ENCODE results near the gene ZNF423.

Gene ZNF423

GRCh38 chr16:49498666-49499413, 357.1 kb downstream of the ZNF423 start:
- Histone ChIP-seq H3K4me3 (ENCODE audit: low read depth, low read length) (no peak overlapping the region), H3K36me3 (ENCODE audit: control insufficient read depth, insufficient read depth, low read length) (no peaks in the 10 kb centered on the region), H3K9me3 (ENCODE audit: control insufficient read depth, insufficient read depth, low read length) (no peaks in the 10 kb centered on the region), H3K27me3 (ENCODE audit: control insufficient read depth, insufficient read depth, low read length) (no peaks in the 10 kb centered on the region), H3K4me1 (ENCODE audit: control insufficient read depth, insufficient read depth, low read length) (no peaks in the 10 kb centered on the region), H3K9ac (ENCODE audit: low read depth, low read length) (no peak overlapping the region)

- no peaks in the 10 kb centered on the region for H3K9me3 ChIP-seq (ENCODE audit: control insufficient read depth, insufficient read depth, low read length)
- H3K27me3 ChIP-seq (ENCODE audit: control insufficient read depth, insufficient read depth, low read length), result no peaks in the 10 kb centered on the region
- no peak overlapping the region for H3K9ac ChIP-seq (ENCODE audit: low read depth, low read length)
- no peak overlapping the region for H3K4me3 ChIP-seq (ENCODE audit: low read depth, low read length)
- H3K4me1 ChIP-seq (ENCODE audit: control insufficient read depth, insufficient read depth, low read length), result no peaks in the 10 kb centered on the region
- H3K36me3 ChIP-seq (ENCODE audit: control insufficient read depth, insufficient read depth, low read length), result no peaks in the 10 kb centered on the region
Measured at GRCh38 chr16:49498264-49498663, 357.6 kb downstream of the ZNF423 start.

- no peaks in the 10 kb centered on the region for H3K36me3 ChIP-seq (ENCODE audit: control insufficient read depth, insufficient read depth, low read length)
- H3K4me3 ChIP-seq (ENCODE audit: low read depth, low read length), result no peak overlapping the region
- no peak overlapping the region for H3K9ac ChIP-seq (ENCODE audit: low read depth, low read length)
- no peaks in the 10 kb centered on the region for H3K27me3 ChIP-seq (ENCODE audit: control insufficient read depth, insufficient read depth, low read length)
- H3K4me1 ChIP-seq (ENCODE audit: control insufficient read depth, insufficient read depth, low read length), result no peaks in the 10 kb centered on the region
- H3K9me3 ChIP-seq (ENCODE audit: control insufficient read depth, insufficient read depth, low read length), result no peaks in the 10 kb centered on the region
Measured at GRCh38 chr16:49497466-49497865, 358.4 kb downstream of the ZNF423 start.

- H3K27me3 ChIP-seq (ENCODE audit: control insufficient read depth, insufficient read depth, low read length), result no peaks in the 10 kb centered on the region
- no peak overlapping the region for H3K4me3 ChIP-seq (ENCODE audit: low read depth, low read length)
- no peak overlapping the region for H3K9ac ChIP-seq (ENCODE audit: low read depth, low read length)
- H3K9me3 ChIP-seq (ENCODE audit: control insufficient read depth, insufficient read depth, low read length), result no peaks in the 10 kb centered on the region
- H3K36me3 ChIP-seq (ENCODE audit: control insufficient read depth, insufficient read depth, low read length), result no peaks in the 10 kb centered on the region
- peaks cover 4% of the 10 kb centered on the region for H3K4me1 ChIP-seq (ENCODE audit: control insufficient read depth, insufficient read depth, low read length)
Measured at GRCh38 chr16:49496656-49497055, 359.3 kb downstream of the ZNF423 start.

GRCh38 chr16:49495596-49496355, 360.1 kb downstream of the ZNF423 start:
- Histone ChIP-seq H3K9ac (ENCODE audit: low read depth, low read length) (no peak overlapping the region), H3K9me3 (ENCODE audit: control insufficient read depth, insufficient read depth, low read length) (no peaks in the 10 kb centered on the region), H3K4me1 (ENCODE audit: control insufficient read depth, insufficient read depth, low read length) (peaks cover 4% of the 10 kb centered on the region)

GRCh38 chr16:49494891-49495566, 360.9 kb downstream of the ZNF423 start:
- Histone ChIP-seq H3K27me3 (ENCODE audit: control insufficient read depth, insufficient read depth, low read length) (no peaks in the 10 kb centered on the region), H3K4me1 (ENCODE audit: control insufficient read depth, insufficient read depth, low read length) (peaks cover 4% of the 10 kb centered on the region), H3K9ac (ENCODE audit: low read depth, low read length) (no peak overlapping the region)

More at GRCh38 chr16:49495596-49496355, 360.1 kb downstream of the ZNF423 start:
- Histone ChIP-seq H3K36me3 (ENCODE audit: control insufficient read depth, insufficient read depth, low read length) (no peaks in the 10 kb centered on the region), H3K27me3 (ENCODE audit: control insufficient read depth, insufficient read depth, low read length) (no peaks in the 10 kb centered on the region), H3K4me3 (ENCODE audit: low read depth, low read length) (no peak overlapping the region)

GRCh38 chr16:49494474-49494873, 361.4 kb downstream of the ZNF423 start:
- no peak overlapping the region for H3K4me3 ChIP-seq (ENCODE audit: low read depth, low read length)
- H3K9ac ChIP-seq (ENCODE audit: low read depth, low read length), result no peak overlapping the region
- H3K36me3 ChIP-seq (ENCODE audit: control insufficient read depth, insufficient read depth, low read length), result no peaks in the 10 kb centered on the region
- no peaks in the 10 kb centered on the region for H3K27me3 ChIP-seq (ENCODE audit: control insufficient read depth, insufficient read depth, low read length)
- H3K9me3 ChIP-seq (ENCODE audit: control insufficient read depth, insufficient read depth, low read length), result no peaks in the 10 kb centered on the region
- peaks cover 4% of the 10 kb centered on the region for H3K4me1 ChIP-seq (ENCODE audit: control insufficient read depth, insufficient read depth, low read length)

More at GRCh38 chr16:49494891-49495566, 360.9 kb downstream of the ZNF423 start:
- Histone ChIP-seq H3K36me3 (ENCODE audit: control insufficient read depth, insufficient read depth, low read length) (no peaks in the 10 kb centered on the region), H3K9me3 (ENCODE audit: control insufficient read depth, insufficient read depth, low read length) (no peaks in the 10 kb centered on the region), H3K4me3 (ENCODE audit: low read depth, low read length) (no peak overlapping the region)

- Histone ChIP-seq H3K36me3 (ENCODE audit: control insufficient read depth, insufficient read depth, low read length) (no peaks in the 10 kb centered on the region), H3K9me3 (ENCODE audit: control insufficient read depth, insufficient read depth, low read length) (no peaks in the 10 kb centered on the region), H3K4me3 (ENCODE audit: low read depth, low read length) (no peak overlapping the region), H3K4me1 (ENCODE audit: control insufficient read depth, insufficient read depth, low read length) (peaks cover 4% of the 10 kb centered on the region), H3K27me3 (ENCODE audit: control insufficient read depth, insufficient read depth, low read length) (no peaks in the 10 kb centered on the region), H3K9ac (ENCODE audit: low read depth, low read length) (no peak overlapping the region)
Measured at GRCh38 chr16:49493836-49494235, 362.1 kb downstream of the ZNF423 start.

- H3K4me1 ChIP-seq (ENCODE audit: control insufficient read depth, insufficient read depth, low read length), result peaks cover 4% of the 10 kb centered on the region
- no peaks in the 10 kb centered on the region for H3K27me3 ChIP-seq (ENCODE audit: control insufficient read depth, insufficient read depth, low read length)
- no peak overlapping the region for H3K9ac ChIP-seq (ENCODE audit: low read depth, low read length)
- no peak overlapping the region for H3K4me3 ChIP-seq (ENCODE audit: low read depth, low read length)
- H3K36me3 ChIP-seq (ENCODE audit: control insufficient read depth, insufficient read depth, low read length), result no peaks in the 10 kb centered on the region
- no peaks in the 10 kb centered on the region for H3K9me3 ChIP-seq (ENCODE audit: control insufficient read depth, insufficient read depth, low read length)
Measured at GRCh38 chr16:49492896-49493626, 362.9 kb downstream of the ZNF423 start.

GRCh38 chr16:49491771-49492761, 363.8 kb downstream of the ZNF423 start:
- Histone ChIP-seq H3K4me1 (ENCODE audit: control insufficient read depth, insufficient read depth, low read length) (peaks cover 4% of the 10 kb centered on the region), H3K36me3 (ENCODE audit: control insufficient read depth, insufficient read depth, low read length) (no peaks in the 10 kb centered on the region), H3K9ac (ENCODE audit: low read depth, low read length) (no peak overlapping the region), H3K4me3 (ENCODE audit: low read depth, low read length) (no peak overlapping the region), H3K9me3 (ENCODE audit: control insufficient read depth, insufficient read depth, low read length) (no peaks in the 10 kb centered on the region), H3K27me3 (ENCODE audit: control insufficient read depth, insufficient read depth, low read length) (no peaks in the 10 kb centered on the region)
